GM12878 (cell line): ENCODE measurements around the gene TGFBR3. TPM values are rescaled to one million over a fixed set of nuclear protein-coding genes. Genes with fewer than 3 reads are reported as not detected.

ENCODE experiments used
- ATAC-seq: fragments of 200-7000 bp; cut with Tn5 transposase; 3 replicates; pipeline ENCODE4 v1.9.1; 2020; ENCODE audit warnings: mild to moderate bottlenecking, moderate library complexity
- BruUV-seq: library from RNA; stranded (reverse); fragments of 400-500 nt; replicated peaks from 2 replicates; lab custom pipeline; 2021; lab: Mats Ljungman, UMichigan
- CTCF ChIA-PET: fragments of 300-600 bp; sonication (Branson Sonifier 250); formaldehyde crosslinking; extraction: SDS; loops from one replicate; lab custom pipeline; 2021; ENCODE audit warnings: inconsistent platforms; lab: Yijun Ruan, JAX
- POLR2A ChIA-PET: fragments of 350-600 bp; formaldehyde crosslinking; extraction: SDS; loops from one replicate; lab custom pipeline; 2021; ENCODE audit warnings: inconsistent platforms; lab: Charles Lee
- RAD21 ChIA-PET: fragments of 300-600 bp; sonication (Branson Sonifier 250); formaldehyde crosslinking; loops from one replicate; lab custom pipeline; 2023; ENCODE audit warnings: antibody characterized with exemption; ENCODE audit not compliant: unreplicated experiment; lab: Charles Lee
- SMC1A ChIA-PET: fragments of 300-600 bp; sonication (Branson Sonifier 250); formaldehyde crosslinking; loops from one replicate; lab custom pipeline; 2023; ENCODE audit not compliant: unreplicated experiment, uncharacterized antibody; lab: Charles Lee
- DNase-seq: peaks from one replicate; pipeline ENCODE4 v3.0.0-alpha.2; 2011; ENCODE audit warnings: low read depth, low spot score
- FAIRE-seq: peaks from 3 replicates; lab custom pipeline; 2011; peaks lifted over from hg19 to GRCh38; lab: Jason Lieb, UNC
- H2AFZ ChIP-seq: 2 replicates; pipeline ENCODE4 v1.6.0; 2011; ENCODE audit warnings: low read depth, low read length, control low read depth; ENCODE audit not compliant: control insufficient read depth
- H3K27ac ChIP-seq: 2 replicates; pipeline ENCODE4 v1.5.1; 2011; ENCODE audit warnings: control low read depth; ENCODE audit not compliant: control insufficient read depth, insufficient read depth
- H3K27me3 ChIP-seq, 2 experiments: replicated peaks in 1 of 2; 2 replicates each; pipeline versions ENCODE4 v1.6.0 to v1.6.1; 2011; ENCODE audit warnings: low read length in 1 of 2; ENCODE audit not compliant: control insufficient read depth in 2 of 2, insufficient read depth in 2 of 2
- H3K36me3 ChIP-seq, 2 experiments: 2 replicates each; pipeline ENCODE4 v1.5.1; 2011; ENCODE audit warnings: low read length in 1 of 2; ENCODE audit not compliant: control insufficient read depth in 2 of 2, insufficient read depth in 2 of 2
- H3K4me1 ChIP-seq: 2 replicates; pipeline ENCODE4 v1.6.1; 2011; ENCODE audit warnings: mild to moderate bottlenecking, low read length, moderate library complexity, mixed read lengths; ENCODE audit not compliant: control insufficient read depth, insufficient read depth
- H3K4me2 ChIP-seq: 2 replicates; pipeline ENCODE4 v1.6.0; 2011; ENCODE audit warnings: control low read depth; ENCODE audit not compliant: control insufficient read depth, insufficient read depth
- H3K4me3 ChIP-seq: fragments of 200-600 bp; sonication (generic); 2 replicates; pipeline ENCODE4 v1.5.1; 2016
- H3K79me2 ChIP-seq: 2 replicates; pipeline ENCODE4 v1.6.0; 2011; ENCODE audit warnings: low read length; ENCODE audit not compliant: control insufficient read depth, insufficient read depth
- H3K9ac ChIP-seq: 2 replicates; pipeline ENCODE4 v1.8.0; 2011; ENCODE audit warnings: low read length, control low read depth, mixed read lengths; ENCODE audit not compliant: control insufficient read depth, insufficient read depth
- H3K9me3 ChIP-seq: replicated peaks from 3 replicates; pipeline ENCODE4 v1.5.1; 2011; ENCODE audit warnings: mild to moderate bottlenecking, low read length; ENCODE audit not compliant: control insufficient read depth, insufficient read depth
- H4K20me1 ChIP-seq: 2 replicates; pipeline ENCODE4 v1.6.0; 2011; ENCODE audit not compliant: control insufficient read depth, insufficient read depth
- ASH2L ChIP-seq: fragments of 300-600, 200-600 bp; sonication (generic); IDR thresholded peaks from 2 replicates; pipeline ENCODE4 v1.6.1; 2017; ENCODE audit warnings: low read depth, mild to moderate bottlenecking, borderline replicate concordance
- BCLAF1 ChIP-seq: fragments of 450-650 bp; IDR thresholded peaks from 2 replicates; pipeline ENCODE4 v1.6.1; 2017; ENCODE audit warnings: antibody characterized with exemption, mild to moderate bottlenecking, moderate library complexity
- CEBPZ ChIP-seq: fragments of 150-350 bp; IDR thresholded peaks from 2 replicates; pipeline ENCODE4 v1.6.1; 2016; ENCODE audit warnings: low read depth, low read length
- E4F1 ChIP-seq: fragments of 450-650 bp; IDR thresholded peaks from 2 replicates; pipeline ENCODE4 v1.6.1; 2018; ENCODE audit warnings: borderline replicate concordance, mild to moderate bottlenecking; ENCODE audit not compliant: partially characterized antibody
- IKZF2 ChIP-seq, 2 experiments: fragments of 450-650 bp; IDR thresholded peaks; 2 replicates each; pipeline ENCODE4 v1.6.1; 2017; ENCODE audit warnings: mild to moderate bottlenecking in 2 of 2, moderate library complexity in 2 of 2
- JUNB ChIP-seq: IDR thresholded peaks from 2 replicates; pipeline ENCODE4 v1.6.1; 2016; ENCODE audit warnings: antibody characterized with exemption, mild to moderate bottlenecking
- MTA3 ChIP-seq: IDR thresholded peaks from 2 replicates; pipeline ENCODE4 v1.6.1; 2012; ENCODE audit warnings: low read length, inconsistent platforms, borderline replicate concordance
- PBX3 ChIP-seq: IDR thresholded peaks from 2 replicates; pipeline ENCODE4 v1.6.1; 2011; ENCODE audit warnings: mild to moderate bottlenecking, low read depth, low read length, moderate library complexity; ENCODE audit not compliant: insufficient replicate concordance
- ZZZ3 ChIP-seq: IDR thresholded peaks from 2 replicates; pipeline ENCODE4 v1.6.1; 2011; ENCODE audit warnings: low read depth; ENCODE audit not compliant: control insufficient read depth, insufficient read length
- WGBS: methylation state at CpG from one replicate; pipeline ENCODE4 v1.1.6; 2016; ENCODE audit warnings: low lambda C conversion rate; ENCODE audit not compliant: insufficient replicate concordance, insufficient coverage; ENCODE audit errors: missing lambda C conversion rate; 5-methylcytosine and 5-hydroxymethylcytosine counted together
- in situ Hi-C: fragments of 300-500 bp; cut with MboI; formaldehyde crosslinking; loops from 9 replicates; pipeline ENCODE4 v1.14.3; 2018; ENCODE audit warnings: mixed read lengths
- intact Hi-C: fragments of 100-400 bp; cut with micrococcal nuclease; formaldehyde crosslinking; loops from one replicate; pipeline ENCODE4 v1.14.2; 2022; ENCODE audit not compliant: unreplicated experiment
- polyA plus RNA-seq, 11 experiments: library from polyadenylated mRNA; depleted of rRNA in 4 of 11; unstranded in 6 of 11; stranded (reverse) in 5 of 11; fragments of >200 nt; fragmentation: Nextera tagmentation in 4 of 11; fragmentation: Illumina TruSeq in 1 of 11; extraction: Ambion mirVana in 4 of 11; extraction: Trizol in 1 of 11; gene quantifications; 1 replicate in 1 of 11; 2 replicates in 10 of 11; pipeline versions ENCODE4 v1.2.1 to v1.2.3, GENCODE V29; 2011 to 2016; ENCODE audit warnings: inconsistent platforms in 2 of 11, missing spikeins in 2 of 11, low read depth in 1 of 11
- total RNA-seq, 4 experiments: library from RNA; depleted of rRNA in 3 of 4; stranded (reverse); fragments of >200 nt in 3 of 4; fragmentation: Illumina TruSeq in 1 of 4; extraction: Trizol in 1 of 4; gene quantifications; 2 replicates each; pipeline versions ENCODE4 v1.2.1 to v1.2.3, GENCODE V29; 2013 to 2021

TGFBR3 gene
- total and polyA plus RNA-seq, 10 of the 15 experiments (the other 5 are each of a cell fraction or from before 2014, with no cell fraction given), result 2.7 to 16.5 (median 12.6) TPM

GRCh38 chr1:91700771-91701471 is 185.0 kb downstream of the TGFBR3 start:
- ChIA-PET RAD21 (interaction anchor here (0.8 kb wide), 1 partner anchor 12 kb away, joined by 3 read pairs; no protein-coding TSS in a partner anchor), POLR2A (interaction anchor here (0.6 kb wide), 1 partner anchor 723 kb away, joined by 3 read pairs; no protein-coding TSS in a partner anchor), SMC1A (no interaction called here), CTCF (no interaction called here)
- Histone ChIP-seq H3K4me1 (peaks cover 12% of the 10 kb centered on the region; the same call in 1 of the 2 replicates), H3K27ac (no peak overlapping the region), H4K20me1 (no peaks in the 10 kb centered on the region), H3K4me2 (no peak overlapping the region), H3K36me3 (no peaks in the 10 kb centered on the region; a peak in 1 of 4 replicates), H3K9ac (no peak overlapping the region), H3K9me3 (no peaks in the 10 kb centered on the region), H3K79me2 (no peaks in the 10 kb centered on the region), H3K27me3 (no peaks in the 10 kb centered on the region), H3K4me3 (no peak overlapping the region), H2AFZ (no peak overlapping the region)
- intact Hi-C loops (no loop called here), in situ Hi-C loops (no loop called here)
- no TSS peak for BruUV-seq
- no peak for DNase-seq
- no peak for ATAC-seq
- no peak for FAIRE-seq
- TF ChIP-seq MTA3, result no peak
- no peak for TF ChIP-seq CEBPZ
- no peak for TF ChIP-seq BCLAF1
- no peak for TF ChIP-seq JUNB
- no peak for TF ChIP-seq E4F1
- no peak for TF ChIP-seq ZZZ3
- no peak for TF ChIP-seq ASH2L
- no peak for TF ChIP-seq IKZF2 (IDR thresholded peaks at IDR 0.05)
- TF ChIP-seq PBX3, result no peak
- 85% methylated on average over 8 of the region's 8 CpGs for WGBS
